ENCODE results near the gene NEK7. TPM values are rescaled to one million over a fixed set of nuclear protein-coding genes. Genes with fewer than 3 reads are reported as not detected.
"Not testable (repeated sequence)": the region's sequence is repeated elsewhere in the genome, so short reads cannot be mapped to it uniquely, and the experiment has no call there.

NEK7 gene
- total RNA-seq, 6 donors from 2014 or later, result 55.3 to 137 (median 112) TPM

DNA sequence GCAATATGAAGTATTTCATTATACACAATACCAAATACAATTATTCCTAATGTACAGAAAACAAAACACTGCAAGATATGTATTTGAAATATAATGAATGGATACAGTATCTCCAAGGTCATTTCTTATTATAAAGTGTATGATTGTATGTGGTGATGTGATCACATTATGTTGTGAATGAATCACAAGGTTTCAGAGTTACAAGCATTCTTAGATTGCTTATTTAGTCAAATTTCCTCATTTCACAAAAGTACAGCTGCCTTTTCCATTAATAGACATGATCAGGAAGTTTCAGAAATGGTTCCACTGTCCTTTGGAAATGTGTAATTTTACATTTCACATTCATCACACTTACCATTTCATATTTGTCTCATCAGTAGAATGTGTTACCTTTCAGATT is 28.3 kb upstream of the NEK7 start:
- TF ChIP-seq EP300 (IDR thresholded peaks at IDR 0.05), result no peak
- TF ChIP-seq, protein P1, sequence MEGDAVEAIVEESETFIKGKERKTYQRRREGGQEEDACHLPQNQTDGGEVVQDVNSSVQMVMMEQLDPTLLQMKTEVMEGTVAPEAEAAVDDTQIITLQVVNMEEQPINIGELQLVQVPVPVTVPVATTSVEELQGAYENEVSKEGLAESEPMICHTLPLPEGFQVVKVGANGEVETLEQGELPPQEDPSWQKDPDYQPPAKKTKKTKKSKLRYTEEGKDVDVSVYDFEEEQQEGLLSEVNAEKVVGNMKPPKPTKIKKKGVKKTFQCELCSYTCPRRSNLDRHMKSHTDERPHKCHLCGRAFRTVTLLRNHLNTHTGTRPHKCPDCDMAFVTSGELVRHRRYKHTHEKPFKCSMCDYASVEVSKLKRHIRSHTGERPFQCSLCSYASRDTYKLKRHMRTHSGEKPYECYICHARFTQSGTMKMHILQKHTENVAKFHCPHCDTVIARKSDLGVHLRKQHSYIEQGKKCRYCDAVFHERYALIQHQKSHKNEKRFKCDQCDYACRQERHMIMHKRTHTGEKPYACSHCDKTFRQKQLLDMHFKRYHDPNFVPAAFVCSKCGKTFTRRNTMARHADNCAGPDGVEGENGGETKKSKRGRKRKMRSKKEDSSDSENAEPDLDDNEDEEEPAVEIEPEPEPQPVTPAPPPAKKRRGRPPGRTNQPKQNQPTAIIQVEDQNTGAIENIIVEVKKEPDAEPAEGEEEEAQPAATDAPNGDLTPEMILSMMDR (IDR thresholded peaks at IDR 0.05), result no peak
- TF ChIP-seq POLR2A (IDR thresholded peaks at IDR 0.05), result no peak
- TF ChIP-seq POLR2AphosphoS5 (IDR thresholded peaks at IDR 0.05), result no peak
- no peaks in the 10 kb centered on the region for H3K36me3 ChIP-seq
- H3K4me3 ChIP-seq, result no peak overlapping the region
- ATAC-seq (ENCODE audit: low FRiP score in 2 of 2) (no peak), DNase-seq (no peak)
- H3K9me3 ChIP-seq, result no peaks in the 10 kb centered on the region
- H3K27me3 ChIP-seq, result no peaks in the 10 kb centered on the region
- H3K27ac ChIP-seq, result no peak overlapping the region
- H3K4me1 ChIP-seq, result no peaks in the 10 kb centered on the region

DNA sequence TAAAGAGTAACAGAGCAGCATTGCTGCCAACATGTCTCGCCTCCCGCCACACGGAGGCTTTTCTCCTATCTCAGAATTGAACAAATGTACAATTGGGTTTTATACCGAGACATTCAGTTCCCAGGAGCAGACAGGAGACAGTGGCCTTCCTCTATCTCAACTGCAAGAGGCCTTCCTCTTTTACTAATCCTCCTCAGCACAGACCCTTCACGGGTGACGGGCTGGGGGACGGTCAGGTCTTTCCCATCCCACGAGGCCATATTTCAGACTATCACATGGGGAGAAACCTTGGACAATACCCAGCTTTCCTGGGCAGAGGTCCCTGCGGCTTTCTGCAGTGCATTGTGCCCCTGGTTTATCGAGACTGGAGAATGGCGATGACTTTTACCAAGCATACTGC is 26.7 kb upstream of the NEK7 start:
- not testable (repeated sequence) for H3K36me3 ChIP-seq; DNase-seq; H3K27ac ChIP-seq; H3K27me3 ChIP-seq; H3K4me3 ChIP-seq; H3K4me1 ChIP-seq; H3K9me3 ChIP-seq; ATAC-seq (ENCODE audit: low FRiP score in 2 of 2)
- WGBS, 2 donors, result 84 to 96% methylated on average over 11 of the region's 11 CpGs

DNA sequence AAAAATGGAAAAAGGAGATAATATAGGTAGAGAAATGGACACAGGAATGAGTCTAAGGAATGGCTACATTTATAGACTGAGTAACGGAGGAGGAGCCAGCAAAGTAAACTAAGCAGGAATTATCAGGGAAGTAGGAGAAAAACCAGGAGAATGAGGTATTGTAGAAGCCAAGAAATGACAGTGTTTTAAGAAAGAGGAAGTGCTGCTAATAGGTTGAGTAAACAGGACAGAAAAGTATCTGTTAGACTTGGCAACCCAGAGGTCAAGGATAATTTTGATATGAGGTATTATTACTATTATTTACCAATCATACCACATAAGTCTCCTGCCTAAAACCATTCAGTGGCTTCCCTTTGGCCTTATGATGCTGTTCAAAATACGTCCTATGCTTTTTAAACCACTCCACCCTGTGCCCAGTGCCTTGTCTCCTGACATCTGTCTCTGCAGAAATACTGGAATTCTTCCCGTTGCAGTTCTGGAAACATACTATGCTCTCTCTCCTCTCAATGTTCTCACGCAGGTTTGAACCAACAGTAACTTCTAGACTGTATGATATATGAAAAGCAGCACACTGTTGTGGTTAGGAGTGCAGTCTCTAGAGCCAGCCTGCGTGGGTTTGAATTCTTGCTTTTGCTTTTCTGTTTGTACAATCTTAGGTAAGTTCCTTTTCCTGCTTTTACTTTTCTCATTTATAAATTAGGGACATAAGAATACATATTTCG is 24.6 kb upstream of the NEK7 start:
- Histone ChIP-seq H3K27me3 (no peaks in the 10 kb centered on the region), H3K4me1 (no peaks in the 10 kb centered on the region), H3K36me3 (no peaks in the 10 kb centered on the region), H3K9me3 (no peaks in the 10 kb centered on the region), H3K4me3 (no peak overlapping the region), H3K27ac (no peak overlapping the region)
- DNase-seq, result no peak
- TF ChIP-seq, protein P1 (IDR thresholded peaks at IDR 0.05), result no peak
- TF ChIP-seq POLR2A (IDR thresholded peaks at IDR 0.05) (no peak), POLR2AphosphoS5 (IDR thresholded peaks at IDR 0.05) (no peak)
- 62 to 73% methylated on average over 6 of the region's 6 CpGs for WGBS, 2 donors
- ATAC-seq (ENCODE audit: low FRiP score in 2 of 2), result no peak

DNA sequence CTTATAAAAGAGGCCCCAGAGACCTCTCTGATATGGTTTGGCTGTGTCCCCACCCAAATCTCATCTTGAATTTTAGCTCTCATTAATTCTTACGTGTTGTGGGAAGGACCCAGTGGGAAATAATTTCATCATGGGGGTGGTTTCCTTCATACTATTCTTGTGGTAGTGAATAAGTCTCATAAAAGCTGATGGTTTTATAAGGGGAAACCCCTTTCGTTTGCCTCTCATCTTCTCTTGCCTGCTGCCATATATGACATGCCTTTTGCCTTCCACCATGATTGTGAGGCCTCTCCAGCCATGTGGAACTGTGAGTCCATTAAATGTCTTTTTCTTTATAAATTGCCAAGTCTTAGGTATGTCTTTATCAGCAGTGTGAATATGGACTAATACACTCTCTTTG is 22.5 kb upstream of the NEK7 start:
- WGBS, 2 donors, result 77 to 82% methylated on average over 2 of the region's 2 CpGs
- Histone ChIP-seq H3K9me3 (no peaks in the 10 kb centered on the region), H3K27me3 (no peaks in the 10 kb centered on the region), H3K36me3 (no peaks in the 10 kb centered on the region), H3K4me1 (no peaks in the 10 kb centered on the region), H3K27ac (no peak overlapping the region), H3K4me3 (no peak overlapping the region)
- no peak for DNase-seq
- no peak for ATAC-seq (ENCODE audit: low FRiP score in 2 of 2)
- no peak for TF ChIP-seq POLR2A (IDR thresholded peaks at IDR 0.05)
- TF ChIP-seq POLR2AphosphoS5 (IDR thresholded peaks at IDR 0.05), result no peak
- no peak for TF ChIP-seq EP300 (IDR thresholded peaks at IDR 0.05)
- TF ChIP-seq, protein P1 (IDR thresholded peaks at IDR 0.05), result no peak

DNA sequence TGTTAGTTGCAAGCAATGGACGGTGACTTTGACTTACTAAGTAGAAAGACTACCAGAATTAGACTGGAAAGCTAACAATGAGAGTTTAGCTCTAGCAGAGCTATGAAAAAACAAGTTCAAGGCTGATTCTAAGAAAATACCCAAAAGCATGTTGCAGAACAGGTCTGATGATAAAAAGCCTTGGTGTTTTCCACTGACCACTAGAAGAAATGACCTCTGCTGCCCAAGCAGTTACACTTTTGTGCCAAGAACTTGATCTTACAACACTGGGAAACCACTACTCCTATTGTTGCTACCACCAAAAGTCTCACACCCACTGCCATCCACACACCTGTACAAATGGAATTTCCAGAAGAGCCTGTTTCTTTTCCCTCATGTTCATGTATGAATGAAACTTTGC is 21.4 kb upstream of the NEK7 start:
- Histone ChIP-seq H3K27me3 (no peaks in the 10 kb centered on the region), H3K4me1 (no peaks in the 10 kb centered on the region), H3K4me3 (no peak overlapping the region), H3K36me3 (no peaks in the 10 kb centered on the region), H3K27ac (no peak overlapping the region), H3K9me3 (no peaks in the 10 kb centered on the region)
- ATAC-seq (ENCODE audit: low FRiP score in 2 of 2) (no peak), DNase-seq (no peak)
- 57 to 91% methylated on average over 1 of the region's 1 CpG for WGBS, 2 donors
- TF ChIP-seq POLR2AphosphoS5 (IDR thresholded peaks at IDR 0.05), result no peak
- TF ChIP-seq, protein P1 (IDR thresholded peaks at IDR 0.05), result no peak
- TF ChIP-seq EP300 (IDR thresholded peaks at IDR 0.05), result no peak
- no peak for TF ChIP-seq POLR2A (IDR thresholded peaks at IDR 0.05)

Data from upper lobe of left lung (tissue), 6 donors.